Measurements from ENCODE around the gene FMO2.

GRCh38 chr1:171258429-171258828 lies 73.3 kb downstream of the FMO2 start:
- TF ChIP-seq POLR2AphosphoS5 (IDR thresholded peaks at IDR 0.05; ENCODE audit: low read depth) (no peak), CTCF (IDR thresholded peaks at IDR 0.05; ENCODE audit: insufficient read depth, low read length) (no peak), GABPA (IDR thresholded peaks at IDR 0.05; ENCODE audit: low read depth) (no peak)

Measured in HL-60 (cell line).